HCT116 (cell line): ENCODE results near the gene STK32C. TPM values are rescaled to one million over a fixed set of nuclear protein-coding genes. Genes with fewer than 3 reads are reported as not detected.

Source experiments
- ATAC-seq: fragments of 200-7000 bp; cut with Tn5 transposase; 2 replicates; pipeline ENCODE4 v1.9.1; 2020; ENCODE audit warnings: mild to moderate bottlenecking, moderate library complexity
- BruUV-seq: library from RNA; stranded (reverse); fragments of 400-500 nt; replicated peaks from 2 replicates; lab custom pipeline; 2021; lab: Mats Ljungman, UMichigan
- CTCF ChIA-PET: fragments of 300-600 bp; sonication (Branson Sonifier 250); formaldehyde crosslinking; loops from one replicate; lab custom pipeline; 2021; ENCODE audit warnings: antibody characterized with exemption; lab: Charles Lee
- POLR2A ChIA-PET: fragments of 300-600, 350-600 bp; sonication (Branson Sonifier 250); formaldehyde crosslinking; loops from one replicate; lab custom pipeline; 2021; ENCODE audit warnings: antibody characterized with exemption; lab: Charles Lee
- RAD21 ChIA-PET, 2 experiments: fragments of 300-600 bp; sonication (Branson Sonifier 250); formaldehyde crosslinking; loops; one replicate each; lab custom pipeline; 2023; ENCODE audit warnings: low total read pairs in 2 of 2; ENCODE audit not compliant: uncharacterized antibody in 2 of 2, unreplicated experiment in 2 of 2, low non-redundant PET in 1 of 2; lab: Charles Lee
- DNase-seq: peaks from one replicate; pipeline ENCODE4 v3.0.0-alpha.2; 2010; ENCODE audit warnings: low read depth, low spot score
- H2AFZ ChIP-seq: fragments of 200-600 bp; shearing (Covaris generic), sonication (generic); 2 replicates; pipeline ENCODE4 v1.6.1; 2017; ENCODE audit warnings: low read depth, mixed run types, mixed read lengths, antibody characterized with exemption, low read length; ENCODE audit not compliant: poor library complexity, severe bottlenecking
- H3K27ac ChIP-seq: 2 replicates; pipeline ENCODE4 v1.5.1; 2012; ENCODE audit warnings: low read depth, low read length
- H3K27me3 ChIP-seq: fragments of 200-600 bp; sonication (generic); 2 replicates; pipeline ENCODE4 v1.6.1; 2016; ENCODE audit warnings: mixed run types, low read length, mixed read lengths; ENCODE audit not compliant: insufficient read depth
- H3K36me3 ChIP-seq, 2 experiments: fragments of 200-500 bp in 1 of 2; fragments of 200-600 bp in 1 of 2; sonication (Bioruptor generic) in 1 of 2; sonication (generic) in 1 of 2; 2 replicates each; pipeline versions ENCODE4 v1.5.1 to v1.6.1; 2014 to 2016; ENCODE audit warnings: low read length in 2 of 2, inconsistent platforms in 1 of 2, mixed read lengths in 1 of 2, mixed run types in 1 of 2; ENCODE audit not compliant: insufficient read depth in 2 of 2, control insufficient read depth in 1 of 2
- H3K4me1 ChIP-seq, 2 experiments: fragments of 200-600 bp in 1 of 2; sonication (generic) in 1 of 2; 2 replicates each; pipeline versions ENCODE4 v1.5.1 to v1.6.1; 2012 to 2017; ENCODE audit warnings: low read length in 2 of 2, inconsistent platforms in 1 of 2, mild to moderate bottlenecking in 1 of 2, mixed read lengths in 1 of 2, mixed run types in 1 of 2, moderate library complexity in 1 of 2; ENCODE audit not compliant: insufficient read depth in 2 of 2, control insufficient read depth in 1 of 2
- H3K4me2 ChIP-seq: fragments of 200-600 bp; sonication (generic); 2 replicates; pipeline ENCODE4 v1.6.1; 2017; ENCODE audit warnings: mixed run types, low read length, mixed read lengths
- H3K4me3 ChIP-seq, 2 experiments: fragments of 200-600 bp in 1 of 2; sonication (generic) in 1 of 2; replicated peaks in 1 of 2; 2 replicates each; pipeline ENCODE4 v1.5.1; 2011 to 2016; ENCODE audit warnings: low read length in 2 of 2, control low read depth in 1 of 2, low read depth in 1 of 2, mild to moderate bottlenecking in 1 of 2, mixed read lengths in 1 of 2, mixed run types in 1 of 2
- H3K79me2 ChIP-seq: fragments of 200-600 bp; sonication (generic); 2 replicates; pipeline ENCODE4 v1.6.1; 2017; ENCODE audit warnings: mild to moderate bottlenecking, mixed run types, low read length, moderate library complexity, mixed read lengths; ENCODE audit not compliant: insufficient read depth
- H3K9ac ChIP-seq: fragments of 200-600 bp; sonication (generic); 2 replicates; pipeline ENCODE4 v1.6.1; 2016; ENCODE audit warnings: low read length, mixed read lengths
- H3K9me2 ChIP-seq: fragments of 200-600 bp; sonication (generic), shearing (Covaris generic); 2 replicates; pipeline ENCODE4 v1.6.1; 2017; ENCODE audit warnings: mixed run types, mild to moderate bottlenecking, moderate library complexity; ENCODE audit not compliant: insufficient read depth
- H3K9me3 ChIP-seq, 2 experiments: fragments of 200-500 bp in 1 of 2; fragments of 200-600 bp in 1 of 2; sonication (Bioruptor generic) in 1 of 2; sonication (generic) in 1 of 2; 2 replicates each; pipeline ENCODE4 v1.6.1; 2014 to 2017; ENCODE audit warnings: low read length in 2 of 2, mixed read lengths in 2 of 2, inconsistent platforms in 1 of 2, low read depth in 1 of 2, mild to moderate bottlenecking in 1 of 2, mixed run types in 1 of 2, moderate library complexity in 1 of 2; ENCODE audit not compliant: control insufficient read depth in 1 of 2, insufficient read depth in 1 of 2
- H4K20me1 ChIP-seq: fragments of 200-600 bp; sonication (generic), shearing (Covaris generic); 2 replicates; pipeline ENCODE4 v1.6.1; 2017; ENCODE audit warnings: mixed run types, mild to moderate bottlenecking, moderate library complexity; ENCODE audit not compliant: insufficient read depth
- CEBPB ChIP-seq: IDR thresholded peaks from 2 replicates; pipeline ENCODE4 v1.6.1; 2012; ENCODE audit warnings: low read depth
- EGR1 ChIP-seq: IDR thresholded peaks from 2 replicates; pipeline ENCODE4 v1.6.1; 2012; ENCODE audit warnings: low read depth
- ELF1 ChIP-seq: IDR thresholded peaks from 2 replicates; pipeline ENCODE4 v1.6.1; 2012; ENCODE audit warnings: low read depth, borderline replicate concordance
- EZH2 ChIP-seq: fragments of 200-600 bp; sonication (generic); IDR thresholded peaks from 2 replicates; pipeline ENCODE4 v1.6.1; 2017; ENCODE audit warnings: antibody characterized with exemption, mixed run types
- JUND ChIP-seq: IDR thresholded peaks from 2 replicates; pipeline ENCODE4 v1.6.1; 2012
- MAX ChIP-seq: IDR thresholded peaks from 2 replicates; pipeline ENCODE4 v1.6.1; 2012
- POLR2A ChIP-seq: IDR thresholded peaks from 2 replicates; pipeline ENCODE4 v1.7.0; 2011; ENCODE audit warnings: borderline replicate concordance; ENCODE audit not compliant: insufficient read depth, insufficient read length; ENCODE audit errors: extremely low read depth
- SRF ChIP-seq: IDR thresholded peaks from 2 replicates; pipeline ENCODE4 v1.6.1; 2012; ENCODE audit warnings: low read depth
- TCF7L2 ChIP-seq: IDR thresholded peaks from 2 replicates; pipeline ENCODE4 v1.7.0; 2011; ENCODE audit warnings: borderline replicate concordance, inconsistent platforms; ENCODE audit not compliant: insufficient read depth, insufficient read length; ENCODE audit errors: extremely low read depth
- ZNF274 ChIP-seq: fragments of 200-500 bp; sonication (Bioruptor generic); IDR thresholded peaks from 2 replicates; pipeline ENCODE4 v1.6.1; 2014; ENCODE audit warnings: mild to moderate bottlenecking, low read depth, low read length, inconsistent platforms
- intact Hi-C: fragments of 100-400 bp; cut with micrococcal nuclease; formaldehyde crosslinking; loops from 2 replicates; pipeline ENCODE4 v1.10.0; 2022
- total RNA-seq: library from RNA; stranded (reverse); gene quantifications from one replicate; pipeline ENCODE4 v1.2.1, GENCODE V29; 2021; ENCODE audit not compliant: unreplicated experiment
- TF ChIP-seq, protein P1 (sequence below), 3 experiments: fragments of 200-600 bp in 1 of 3; sonication (generic) in 1 of 3; IDR thresholded peaks in 2 of 3; conservative IDR thresholded peaks in 1 of 3; 2 replicates each; pipeline ENCODE4 v1.5.1; 2012 to 2017; ENCODE audit warnings: low read depth in 2 of 3, low read length in 2 of 3, antibody characterized with exemption in 1 of 3, borderline replicate concordance in 1 of 3, control low read depth in 1 of 3, mild to moderate bottlenecking in 1 of 3, mixed read lengths in 1 of 3, mixed run types in 1 of 3, moderate library complexity in 1 of 3; ENCODE audit not compliant: insufficient read depth in 1 of 3

The STK32C gene
- total RNA-seq, 1 experiment from 2014 or later = 29.7 TPM

- TF ChIP-seq ZNF274 (no peak), CEBPB (no peak), SRF (no peak), EZH2 (no peak), EGR1 (no peak), TCF7L2 (no peak), POLR2A (no peak), ELF1 (no peak), MAX (no peak), JUND (no peak)
- TF ChIP-seq, protein P1, sequence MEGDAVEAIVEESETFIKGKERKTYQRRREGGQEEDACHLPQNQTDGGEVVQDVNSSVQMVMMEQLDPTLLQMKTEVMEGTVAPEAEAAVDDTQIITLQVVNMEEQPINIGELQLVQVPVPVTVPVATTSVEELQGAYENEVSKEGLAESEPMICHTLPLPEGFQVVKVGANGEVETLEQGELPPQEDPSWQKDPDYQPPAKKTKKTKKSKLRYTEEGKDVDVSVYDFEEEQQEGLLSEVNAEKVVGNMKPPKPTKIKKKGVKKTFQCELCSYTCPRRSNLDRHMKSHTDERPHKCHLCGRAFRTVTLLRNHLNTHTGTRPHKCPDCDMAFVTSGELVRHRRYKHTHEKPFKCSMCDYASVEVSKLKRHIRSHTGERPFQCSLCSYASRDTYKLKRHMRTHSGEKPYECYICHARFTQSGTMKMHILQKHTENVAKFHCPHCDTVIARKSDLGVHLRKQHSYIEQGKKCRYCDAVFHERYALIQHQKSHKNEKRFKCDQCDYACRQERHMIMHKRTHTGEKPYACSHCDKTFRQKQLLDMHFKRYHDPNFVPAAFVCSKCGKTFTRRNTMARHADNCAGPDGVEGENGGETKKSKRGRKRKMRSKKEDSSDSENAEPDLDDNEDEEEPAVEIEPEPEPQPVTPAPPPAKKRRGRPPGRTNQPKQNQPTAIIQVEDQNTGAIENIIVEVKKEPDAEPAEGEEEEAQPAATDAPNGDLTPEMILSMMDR (IDR thresholded peaks at IDR 0.05 in 2 of 3, conservative IDR thresholded peaks at IDR 0.05 in 1 of 3; ENCODE audit: borderline replicate concordance in 1 of 3, insufficient read depth in 1 of 3, low read depth in 2 of 3, low read length in 2 of 3) = no peak
These were observed 77.1 kb downstream of the STK32C start (continued) for GRCh38 chr10:132230557-132231210.

- no peaks in the 10 kb centered on the region for H3K27me3 ChIP-seq
- no peaks in the 10 kb centered on the region for H4K20me1 ChIP-seq
- H3K79me2 ChIP-seq = no peaks in the 10 kb centered on the region
- no peak overlapping the region for H2AFZ ChIP-seq
- intact Hi-C loops = no loop called here
- H3K9me2 ChIP-seq = no peaks in the 10 kb centered on the region
- no peak overlapping the region for H3K27ac ChIP-seq
- H3K9me3 ChIP-seq = no peaks in the 10 kb centered on the region
- TF ChIP-seq SRF = no peak
- no peak for TF ChIP-seq ELF1
- no peak for TF ChIP-seq JUND
- POLR2A ChIA-PET = no interaction called here
- RAD21 ChIA-PET = no interaction called here
- BruUV-seq = no TSS peak
- no peaks in the 10 kb centered on the region for H3K4me1 ChIP-seq
- no peak overlapping the region for H3K4me3 ChIP-seq
- H3K36me3 ChIP-seq = no peaks in the 10 kb centered on the region
- DNase-seq = no peak
- CTCF ChIA-PET = no interaction called here
- no peak for ATAC-seq
- H3K4me2 ChIP-seq = no peak overlapping the region
- H3K9ac ChIP-seq = no peak overlapping the region
These were observed 77.8 kb downstream of the STK32C start for GRCh38 chr10:132229834-132230556.
